ENCODE measurements around the gene SRGN. TPM values are rescaled to one million over a fixed set of nuclear protein-coding genes. Genes with fewer than 3 reads are reported as not detected.

SRGN gene
- total and polyA plus RNA-seq, 2 donors (not counting 1 experiment from before 2014, with no cell fraction given) = 47.3 to 52.3 TPM

DNA sequence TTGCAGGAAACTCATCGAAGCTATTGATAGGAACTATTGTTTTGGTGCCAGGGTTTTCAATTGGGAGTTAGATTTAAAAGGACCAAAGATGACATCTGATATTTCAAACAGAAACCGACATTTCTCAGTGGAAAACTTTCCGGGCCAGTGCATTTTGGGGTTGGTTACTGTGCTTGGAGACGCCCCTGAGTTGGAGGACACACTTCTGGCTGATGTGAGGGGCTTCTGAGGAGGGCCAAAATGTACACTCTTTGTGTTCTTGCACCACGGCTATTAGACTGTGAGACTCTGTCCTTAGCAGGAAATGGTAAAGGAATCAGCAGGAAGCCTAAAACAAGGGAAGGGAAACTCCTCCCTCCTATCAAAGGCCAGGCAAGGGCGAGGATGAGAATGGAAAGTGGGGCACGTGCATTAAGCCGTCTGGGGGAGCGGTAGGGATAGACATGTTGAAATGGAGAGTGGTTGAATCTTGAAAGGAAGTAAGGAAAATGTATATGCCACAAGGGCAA, 1.8 kb upstream of the SRGN start:
- H3K79me2 ChIP-seq (ENCODE audit: control insufficient read depth, insufficient read depth, low read length) = peaks cover 24% of the 10 kb centered on the region
- H3K4me2 ChIP-seq (replicated peaks; ENCODE audit: low read depth, low read length, poor library complexity, severe bottlenecking) = peak overlapping the region; percentile 14
- POLR2A ChIA-PET = no interaction called here
- Mint-ChIP-seq H3K27ac (peak overlapping the region; percentile 74), H3K27me3 (no peaks in the 10 kb centered on the region), H3K4me1 (peaks cover 45% of the 10 kb centered on the region), H3K9me3 (ENCODE audit: insufficient read depth) (no peaks in the 10 kb centered on the region), H3K4me3 (peak overlapping the region; percentile 62)
- intact Hi-C loops (cut with micrococcal nuclease) = no loop called here
- DNase-seq (no peak), ATAC-seq (ENCODE audit: low read depth) (no peak)
- no peaks in the 10 kb centered on the region for H3K27me3 ChIP-seq (replicated peaks in 1 of 4; ENCODE audit: control extremely low read depth in 1 of 4, control insufficient read depth in 3 of 4, insufficient read depth in 4 of 4, low read length in 3 of 4)
- no peak overlapping the region for H3K4me3 ChIP-seq (ENCODE audit: control extremely low read depth in 1 of 5, extremely low read depth in 1 of 5, insufficient read depth in 1 of 5, low read depth in 2 of 5, low read length in 4 of 5)
- H3K9ac ChIP-seq (ENCODE audit: low read length) = no peak overlapping the region
- WGBS (ENCODE audit: insufficient coverage) = 33% methylated on average over 1 of the region's 9 CpGs
- H4K20me1 ChIP-seq (ENCODE audit: control insufficient read depth, insufficient read depth, low read length, poor library complexity, severe bottlenecking) = no peaks in the 10 kb centered on the region
- H3K9me3 ChIP-seq (ENCODE audit: control extremely low read depth in 1 of 3, control insufficient read depth in 2 of 3, insufficient read depth in 1 of 3, low read length in 2 of 3) = no peaks in the 10 kb centered on the region
- H2AFZ ChIP-seq (ENCODE audit: insufficient read depth, low read depth, low read length, poor library complexity, severe bottlenecking) = peak overlapping the region; percentile 72
- peak overlapping the region in 1 of 2 donors; percentile 43 for H3K27ac ChIP-seq (ENCODE audit: low read length in 2 of 2)
- no peaks in the 10 kb centered on the region for H3K36me3 ChIP-seq (replicated peaks in 1 of 2; ENCODE audit: control extremely low read depth in 1 of 2, control insufficient read depth in 1 of 2, extremely low read depth in 1 of 2, insufficient read depth in 2 of 2, low read length in 1 of 2)
- peaks cover 33% of the 10 kb centered on the region in 2 donors for H3K4me1 ChIP-seq (ENCODE audit: control insufficient read depth in 2 of 2, insufficient read depth in 2 of 2, low read length in 2 of 2)
- CTCF ChIA-PET = interaction anchor here (0.9 kb wide), 1 partner anchor 9 kb away, joined by 4 read pairs; no protein-coding TSS in a partner anchor
- TF ChIP-seq EZH2 (IDR thresholded peaks at IDR 0.05; ENCODE audit: borderline replicate concordance, insufficient read depth, low read depth, low read length, poor library complexity, severe bottlenecking) = no peak
- TF ChIP-seq, protein P1, sequence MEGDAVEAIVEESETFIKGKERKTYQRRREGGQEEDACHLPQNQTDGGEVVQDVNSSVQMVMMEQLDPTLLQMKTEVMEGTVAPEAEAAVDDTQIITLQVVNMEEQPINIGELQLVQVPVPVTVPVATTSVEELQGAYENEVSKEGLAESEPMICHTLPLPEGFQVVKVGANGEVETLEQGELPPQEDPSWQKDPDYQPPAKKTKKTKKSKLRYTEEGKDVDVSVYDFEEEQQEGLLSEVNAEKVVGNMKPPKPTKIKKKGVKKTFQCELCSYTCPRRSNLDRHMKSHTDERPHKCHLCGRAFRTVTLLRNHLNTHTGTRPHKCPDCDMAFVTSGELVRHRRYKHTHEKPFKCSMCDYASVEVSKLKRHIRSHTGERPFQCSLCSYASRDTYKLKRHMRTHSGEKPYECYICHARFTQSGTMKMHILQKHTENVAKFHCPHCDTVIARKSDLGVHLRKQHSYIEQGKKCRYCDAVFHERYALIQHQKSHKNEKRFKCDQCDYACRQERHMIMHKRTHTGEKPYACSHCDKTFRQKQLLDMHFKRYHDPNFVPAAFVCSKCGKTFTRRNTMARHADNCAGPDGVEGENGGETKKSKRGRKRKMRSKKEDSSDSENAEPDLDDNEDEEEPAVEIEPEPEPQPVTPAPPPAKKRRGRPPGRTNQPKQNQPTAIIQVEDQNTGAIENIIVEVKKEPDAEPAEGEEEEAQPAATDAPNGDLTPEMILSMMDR (IDR thresholded peaks at IDR 0.05) = no peak

DNA sequence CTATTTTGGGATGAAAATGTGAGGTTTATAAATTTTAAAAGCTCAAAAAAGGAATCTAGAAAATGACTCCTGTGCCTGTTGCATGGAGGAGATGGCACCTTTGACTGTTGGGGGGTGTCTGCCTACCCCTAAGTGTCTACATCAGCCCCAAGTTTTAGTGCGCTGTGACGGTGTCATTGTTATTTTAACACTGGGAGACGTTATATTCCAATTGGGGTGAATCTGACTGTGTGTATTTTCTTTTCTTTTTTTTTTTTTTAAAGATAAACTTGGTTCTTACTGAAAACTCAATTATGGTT, 517 bp downstream of the SRGN start:
- Histone ChIP-seq H3K36me3 (replicated peaks in 1 of 2; ENCODE audit: control extremely low read depth in 1 of 2, control insufficient read depth in 1 of 2, extremely low read depth in 1 of 2, insufficient read depth in 2 of 2, low read length in 1 of 2) (no peaks in the 10 kb centered on the region), H3K79me2 (ENCODE audit: control insufficient read depth, insufficient read depth, low read length) (peaks cover 40% of the 10 kb centered on the region), H3K9ac (ENCODE audit: low read length) (peak overlapping the region; percentile 88), H2AFZ (ENCODE audit: insufficient read depth, low read depth, low read length, poor library complexity, severe bottlenecking) (peak overlapping the region; percentile 76), H3K4me3 (ENCODE audit: control extremely low read depth in 1 of 5, extremely low read depth in 1 of 5, insufficient read depth in 1 of 5, low read depth in 2 of 5, low read length in 4 of 5) (peak overlapping the region; percentile 40 to 95 (median 64)), H3K27ac (ENCODE audit: low read length in 2 of 2) (peak overlapping the region; percentile 73 to 91), H3K9me3 (ENCODE audit: control extremely low read depth in 1 of 3, control insufficient read depth in 2 of 3, insufficient read depth in 1 of 3, low read length in 2 of 3) (no peaks in the 10 kb centered on the region), H4K20me1 (ENCODE audit: control insufficient read depth, insufficient read depth, low read length, poor library complexity, severe bottlenecking) (no peaks in the 10 kb centered on the region), H3K4me2 (replicated peaks; ENCODE audit: low read depth, low read length, poor library complexity, severe bottlenecking) (peak overlapping the region; percentile 97), H3K27me3 (replicated peaks in 1 of 4; ENCODE audit: control extremely low read depth in 1 of 4, control insufficient read depth in 3 of 4, insufficient read depth in 4 of 4, low read length in 3 of 4) (no peaks in the 10 kb centered on the region), H3K4me1 (ENCODE audit: control insufficient read depth in 2 of 2, insufficient read depth in 2 of 2, low read length in 2 of 2) (peaks cover 42 to 44% of the 10 kb centered on the region in 2 donors)
- H3K27ac Mint-ChIP-seq = peak overlapping the region; percentile 94
- no peaks in the 10 kb centered on the region for H3K9me3 Mint-ChIP-seq (ENCODE audit: insufficient read depth)
- ATAC-seq (ENCODE audit: low read depth) (no peak), DNase-seq (peak; percentile 12)
- WGBS (ENCODE audit: insufficient coverage) = no CpG with 5 or more reads among the region's 3 CpGs
- POLR2A ChIA-PET = interaction anchor here (0.6 to 1.0 kb wide), 2 partner anchors 188 to 274 kb away, joined by 3 read pairs; no protein-coding TSS in a partner anchor
- H3K4me3 Mint-ChIP-seq = peak overlapping the region; percentile 87
- TF ChIP-seq, protein P1 (IDR thresholded peaks at IDR 0.05) = no peak
- TF ChIP-seq EZH2 (IDR thresholded peaks at IDR 0.05; ENCODE audit: borderline replicate concordance, insufficient read depth, low read depth, low read length, poor library complexity, severe bottlenecking) = no peak
- CTCF ChIA-PET = interaction anchor here (1.7 to 11.8 kb wide), 2 partner anchors 23 to 83 kb away, joined by 5 to 197 read pairs; no protein-coding TSS in a partner anchor
- no peaks in the 10 kb centered on the region for H3K27me3 Mint-ChIP-seq
- intact Hi-C loops (cut with micrococcal nuclease) = loop anchor here (1.0 kb wide), 1 partner anchor 187 kb away; the partner anchor contains the start of gene DDX50
- H3K4me1 Mint-ChIP-seq = peaks cover 58% of the 10 kb centered on the region
